Frontal cortex (tissue), 4 donors: ENCODE results near the gene ZNF488. TPM values are rescaled to one million over a fixed set of nuclear protein-coding genes. Genes with fewer than 3 reads are reported as not detected.

ENCODE experiments used
- DNase-seq, 2 donors: peaks; one replicate each; pipeline ENCODE4 v3.0.0; 2012; ENCODE audit warnings: low spot score in 2 of 2
- FAIRE-seq: peaks from 2 replicates; lab custom pipeline; 2012; peaks lifted over from hg19 to GRCh38; lab: Jason Lieb, UNC
- total RNA-seq: library from RNA; depleted of rRNA; stranded (reverse); fragments of >200 nt; gene quantifications from one replicate; pipeline ENCODE4 v1.2.3, GENCODE V29; 2014
- donor health status: control.
- donor health status: control.
- donor health status: control.

ZNF488 gene
- total RNA-seq, 1 donor from 2014 or later = 0.41 TPM

GRCh38 chr10:47410862-47411261, 26.8 kb upstream of the ZNF488 start:
- DNase-seq (no peak), FAIRE-seq (no peak)

GRCh38 chr10:47410271-47410670, 26.2 kb upstream of the ZNF488 start:
- no peak for FAIRE-seq

DNA sequence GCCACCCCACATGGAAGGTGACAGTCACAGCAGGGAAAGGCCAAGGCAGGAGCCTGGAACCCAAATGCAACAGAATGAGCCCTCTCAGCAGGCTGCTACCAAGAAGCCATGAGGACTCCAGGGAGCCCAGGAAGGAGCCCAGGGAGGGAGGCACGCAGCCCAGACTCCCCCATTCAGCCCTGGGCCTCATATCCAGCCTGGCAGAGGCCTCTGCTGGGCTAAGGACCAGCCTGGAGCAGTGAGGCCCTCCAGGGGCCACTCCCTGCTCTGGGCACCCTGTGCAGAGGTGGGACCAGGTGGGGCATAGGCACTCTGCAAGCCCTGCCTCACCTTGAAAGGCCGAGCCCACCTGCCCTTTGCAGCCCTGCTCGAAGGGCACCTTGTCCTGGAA, 25.8 kb upstream of the ZNF488 start:
- FAIRE-seq (no peak), DNase-seq (no peak)

More at GRCh38 chr10:47410271-47410670, 26.2 kb upstream of the ZNF488 start:
- no peak for DNase-seq

DNA sequence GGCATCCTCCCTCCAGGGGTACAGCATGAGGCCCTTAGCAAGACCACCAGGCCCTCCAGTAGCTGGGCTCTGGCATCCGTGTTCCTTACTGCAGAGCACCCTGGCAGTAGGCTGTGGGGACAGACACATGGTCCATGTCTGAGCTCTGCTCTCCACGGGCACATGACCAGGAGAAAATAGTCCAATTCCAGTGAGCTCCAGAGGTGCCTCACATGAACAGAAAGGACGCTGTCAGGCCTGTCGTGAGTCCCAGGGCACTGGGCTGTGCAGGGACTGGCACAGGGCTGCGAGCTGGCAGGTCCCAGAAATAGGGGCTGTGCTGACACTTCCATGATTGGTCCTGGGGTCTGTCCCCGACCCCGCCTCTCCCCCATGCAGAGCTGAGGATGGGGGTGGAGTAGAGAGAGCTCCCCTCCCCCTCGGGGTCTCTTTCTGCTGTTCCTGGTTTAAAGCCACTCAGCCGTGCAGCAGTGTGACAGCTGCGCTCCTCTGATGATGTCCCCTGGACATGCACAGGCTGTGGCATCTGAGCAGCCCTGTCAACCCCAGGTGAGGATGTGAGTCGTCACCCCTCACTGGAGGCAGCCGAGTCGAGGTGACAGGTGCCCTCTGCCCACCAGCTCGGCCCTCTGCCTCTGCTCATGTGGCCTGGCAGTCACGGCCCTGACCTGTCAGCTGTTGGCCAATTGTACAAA, 25.2 kb upstream of the ZNF488 start:
- DNase-seq (no peak), FAIRE-seq (no peak)

GRCh38 chr10:47408606-47409005, 24.5 kb upstream of the ZNF488 start:
- no peak for DNase-seq
- FAIRE-seq = no peak

- no peak for FAIRE-seq
- DNase-seq = no peak
These were observed 23.0 kb upstream of the ZNF488 start for GRCh38 chr10:47406870-47407691.

DNA sequence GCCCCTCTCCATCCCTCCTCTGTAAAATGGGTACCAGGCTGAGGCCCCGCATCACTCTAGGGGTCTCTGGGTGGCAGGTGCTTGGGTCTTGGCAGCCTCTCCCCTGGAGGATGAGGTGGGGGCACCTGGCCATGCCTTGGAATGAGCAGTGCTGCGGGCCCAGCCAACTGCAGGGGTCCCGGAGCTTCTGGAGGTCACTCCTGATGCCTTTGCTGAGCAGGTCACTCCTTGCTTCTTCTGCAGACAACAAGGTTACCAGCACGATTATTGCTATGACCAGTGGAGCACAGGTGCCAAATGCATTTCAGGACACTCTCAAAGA, 22.4 kb upstream of the ZNF488 start:
- no peak for DNase-seq
- no peak for FAIRE-seq

- DNase-seq = no peak
- FAIRE-seq = no peak
These were observed 21.9 kb upstream of the ZNF488 start for GRCh38 chr10:47405857-47406547.

- no peak for DNase-seq
- no peak for FAIRE-seq
These were observed 20.8 kb upstream of the ZNF488 start for GRCh38 chr10:47404937-47405336.

GRCh38 chr10:47404446-47404845, 20.4 kb upstream of the ZNF488 start:
- FAIRE-seq = no peak
- DNase-seq = no peak

DNA sequence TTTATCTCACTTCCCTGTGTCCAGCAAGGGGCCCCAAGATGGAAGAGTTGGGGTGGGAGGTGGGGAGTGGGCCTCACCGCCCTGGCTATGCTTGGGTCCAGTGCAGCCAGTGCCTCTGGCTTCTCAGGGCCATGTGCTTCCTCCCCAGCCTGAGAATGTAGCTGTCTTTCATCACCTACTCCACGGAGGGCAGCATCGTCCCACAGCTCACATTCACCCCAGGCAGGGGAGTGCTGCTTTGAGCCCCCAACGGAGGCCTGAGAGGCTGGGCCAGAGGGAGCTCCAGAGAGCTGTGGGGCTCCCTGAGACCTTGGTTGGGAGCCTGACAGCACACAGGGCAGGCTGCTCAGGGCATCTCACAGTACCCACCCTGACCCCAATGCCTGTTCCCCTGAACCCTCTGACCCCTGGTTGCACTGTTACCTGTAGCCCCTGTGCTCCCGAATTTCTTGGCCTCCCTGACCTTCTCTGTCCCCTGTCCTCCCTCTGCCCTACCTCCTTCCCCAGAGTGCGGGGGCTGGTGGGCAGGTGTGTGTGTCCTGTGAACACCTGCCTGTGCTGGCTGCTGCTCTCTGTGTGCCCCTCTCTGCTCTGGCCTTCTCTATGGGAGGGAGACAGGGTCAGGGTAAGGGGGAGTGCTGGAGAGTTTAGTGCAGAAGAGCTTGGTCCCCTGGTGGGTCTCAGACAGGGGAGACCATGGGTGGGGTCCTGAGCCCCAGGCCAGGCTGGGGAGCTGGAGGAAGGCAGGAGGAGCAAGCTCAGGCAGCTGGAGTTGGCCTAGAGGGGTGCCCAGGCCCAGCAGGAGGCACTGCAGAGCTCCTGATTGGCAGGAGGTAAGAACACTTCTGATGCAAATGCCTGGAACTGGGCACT, 19.6 kb upstream of the ZNF488 start:
- DNase-seq = no peak
- no peak for FAIRE-seq

- DNase-seq (no peak), FAIRE-seq (no peak)
These were observed 18.7 kb upstream of the ZNF488 start for GRCh38 chr10:47402641-47403301.

DNA sequence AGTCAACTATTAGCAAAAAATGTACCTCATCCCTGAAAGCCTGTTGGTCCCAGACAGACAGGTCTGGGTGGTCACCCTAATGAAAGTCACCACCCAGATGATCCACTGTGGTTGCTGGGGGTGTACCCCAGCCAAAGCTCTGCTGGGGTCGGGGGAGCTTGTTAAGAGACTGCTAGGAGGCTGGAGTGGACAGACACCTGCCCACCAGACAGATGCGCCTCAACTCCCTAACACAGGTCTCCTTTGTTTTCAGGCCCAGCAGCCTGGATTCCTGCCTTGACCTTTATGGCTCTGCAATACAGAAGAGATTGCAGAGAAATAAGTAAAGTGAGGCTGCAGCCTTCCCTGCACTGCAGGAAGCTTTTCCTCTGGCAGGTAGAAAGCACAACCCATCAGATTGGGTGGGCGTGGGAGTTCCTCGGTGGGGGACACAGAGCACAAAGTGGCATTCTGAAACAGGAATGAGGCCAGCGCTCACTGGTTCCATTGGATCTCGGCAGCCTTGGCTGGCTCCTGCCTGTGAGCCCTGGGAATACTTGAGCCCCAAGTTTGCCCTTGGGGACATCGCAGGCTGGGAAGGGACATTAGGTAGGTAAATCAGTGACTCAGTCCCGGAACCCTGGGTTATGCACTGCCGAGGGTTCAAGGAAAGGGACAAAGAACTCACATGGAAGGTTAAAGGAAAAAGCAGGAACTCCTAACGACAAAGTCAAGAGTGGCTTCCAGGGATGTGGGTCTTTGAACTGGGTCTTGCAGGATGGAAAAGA, 18.0 kb upstream of the ZNF488 start:
- FAIRE-seq (no peak), DNase-seq (no peak)

- DNase-seq (no peak), FAIRE-seq (no peak)
These were observed 17.1 kb upstream of the ZNF488 start for GRCh38 chr10:47401210-47401609.

DNA sequence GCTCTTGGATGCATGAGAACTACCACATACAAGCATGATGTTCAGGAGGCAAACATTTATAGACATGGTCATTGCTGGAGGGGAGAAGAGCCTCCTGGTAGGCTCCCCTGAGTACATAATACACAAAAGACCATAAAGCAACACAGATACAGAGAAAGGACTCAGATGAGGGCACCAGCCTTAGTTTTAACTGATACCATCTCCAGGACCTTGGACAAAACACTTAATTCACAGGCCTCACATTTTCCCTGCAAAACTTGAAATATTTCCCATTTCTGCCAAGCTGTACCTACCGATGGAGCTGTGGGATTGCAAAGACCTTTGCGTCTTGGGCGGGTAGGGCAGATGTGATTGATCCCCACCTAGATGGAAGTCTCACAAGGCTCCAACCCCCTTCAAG, 16.7 kb upstream of the ZNF488 start:
- DNase-seq = no peak
- FAIRE-seq = no peak

- FAIRE-seq = no peak
These were observed 16.2 kb upstream of the ZNF488 start for GRCh38 chr10:47400251-47400650.

DNA sequence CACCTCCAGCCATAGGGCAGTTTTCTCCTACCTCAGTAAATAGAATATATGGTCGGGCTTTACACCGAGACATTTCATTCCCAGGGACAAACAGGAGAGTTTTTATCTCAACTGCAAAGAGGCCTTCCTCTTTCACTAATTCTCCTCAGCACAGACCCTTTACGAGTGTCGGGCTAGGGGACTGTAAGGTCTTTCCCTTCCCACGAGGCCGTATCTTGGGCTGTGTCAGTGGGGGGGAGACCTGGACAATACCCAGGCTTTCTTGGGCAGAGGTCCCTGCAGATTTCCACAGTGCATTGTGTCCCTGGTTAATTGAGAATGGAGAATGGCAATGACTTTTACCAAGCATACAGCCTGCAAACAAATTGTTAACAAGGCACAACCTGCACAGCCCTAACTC, 13.2 kb upstream of the ZNF488 start:
- FAIRE-seq (no peak), DNase-seq (no peak)

More at GRCh38 chr10:47400251-47400650, 16.2 kb upstream of the ZNF488 start:
- no peak for DNase-seq

- no peak for FAIRE-seq
- no peak for DNase-seq
These were observed 12.2 kb upstream of the ZNF488 start for GRCh38 chr10:47396311-47396717.

GRCh38 chr10:47389619-47390018, 5.5 kb upstream of the ZNF488 start:
- DNase-seq (no peak), FAIRE-seq (no peak)
